Myocyte (in vitro differentiated cells): Measurements from ENCODE around the gene ADPRH. TPM values are rescaled to one million over a fixed set of nuclear protein-coding genes. Genes with fewer than 3 reads are reported as not detected.
"Not testable (repeated sequence)": the region's sequence is repeated elsewhere in the genome, so short reads cannot be mapped to it uniquely, and the experiment has no call there.

ENCODE experiments used
- DNase-seq: peaks from one replicate; pipeline ENCODE4 v3.0.0-alpha.2; 2012; ENCODE audit warnings: low read depth
- total RNA-seq: library from RNA; depleted of rRNA; stranded (reverse); fragments of >200 nt; gene quantifications from 2 replicates; pipeline ENCODE4 v1.2.3, GENCODE V29; 2014

Gene ADPRH
- total RNA-seq, 1 donor from 2014 or later = 20.1 TPM

DNA sequence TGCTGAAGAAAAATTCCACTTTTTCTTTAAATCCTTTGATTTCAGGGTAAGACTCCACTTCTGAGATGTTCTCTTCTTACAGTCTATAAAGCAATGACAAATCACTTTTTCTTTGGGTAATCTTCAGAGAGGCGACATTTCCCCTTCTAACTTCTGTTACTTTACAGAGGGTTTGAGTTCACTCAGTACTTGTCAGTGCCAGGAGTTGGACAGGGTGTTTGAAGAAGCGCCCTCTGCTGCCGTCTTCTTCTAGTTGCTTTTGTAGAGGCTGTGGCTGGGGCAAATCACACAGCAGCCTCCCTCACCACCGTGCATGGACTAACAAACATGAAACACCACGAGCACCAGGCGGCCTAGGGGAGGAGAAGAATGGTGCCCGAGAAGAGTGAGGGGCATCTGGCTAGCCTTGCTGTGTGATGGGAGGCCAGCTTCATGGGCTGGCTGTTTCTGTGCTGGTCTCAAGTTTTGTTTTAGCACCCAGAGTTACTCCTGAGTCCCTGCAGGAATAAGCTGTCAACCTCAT lies 19.8 kb upstream of the ADPRH start, which contains the start of gene CD80:
Gene CD80 (minus strand): TSS at position 174 of the 523 bp plus-strand sequence. CDS start 1,886 bp downstream, outside the sequence.
- peak; percentile 52 for DNase-seq

DNA sequence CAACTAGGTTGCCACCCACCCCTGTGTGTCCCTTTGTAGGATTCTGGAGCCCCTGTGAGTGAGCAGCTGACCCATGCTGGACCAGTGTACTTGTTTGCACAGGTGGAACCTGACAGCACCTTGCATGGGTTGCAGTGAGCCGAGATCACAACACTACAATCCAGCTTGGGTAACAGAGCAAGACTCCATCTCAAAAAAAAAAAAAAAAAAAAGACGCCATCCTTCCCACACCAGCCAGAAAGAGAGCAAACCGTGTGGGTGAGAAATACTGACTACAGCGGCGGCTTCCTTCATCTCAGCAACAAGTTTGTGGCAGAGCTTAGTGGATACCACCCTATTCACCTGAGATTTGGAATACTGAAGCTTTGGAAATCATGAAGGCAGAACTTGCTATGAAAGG lies 19.1 kb upstream of the ADPRH start:
- DNase-seq = no peak

DNA sequence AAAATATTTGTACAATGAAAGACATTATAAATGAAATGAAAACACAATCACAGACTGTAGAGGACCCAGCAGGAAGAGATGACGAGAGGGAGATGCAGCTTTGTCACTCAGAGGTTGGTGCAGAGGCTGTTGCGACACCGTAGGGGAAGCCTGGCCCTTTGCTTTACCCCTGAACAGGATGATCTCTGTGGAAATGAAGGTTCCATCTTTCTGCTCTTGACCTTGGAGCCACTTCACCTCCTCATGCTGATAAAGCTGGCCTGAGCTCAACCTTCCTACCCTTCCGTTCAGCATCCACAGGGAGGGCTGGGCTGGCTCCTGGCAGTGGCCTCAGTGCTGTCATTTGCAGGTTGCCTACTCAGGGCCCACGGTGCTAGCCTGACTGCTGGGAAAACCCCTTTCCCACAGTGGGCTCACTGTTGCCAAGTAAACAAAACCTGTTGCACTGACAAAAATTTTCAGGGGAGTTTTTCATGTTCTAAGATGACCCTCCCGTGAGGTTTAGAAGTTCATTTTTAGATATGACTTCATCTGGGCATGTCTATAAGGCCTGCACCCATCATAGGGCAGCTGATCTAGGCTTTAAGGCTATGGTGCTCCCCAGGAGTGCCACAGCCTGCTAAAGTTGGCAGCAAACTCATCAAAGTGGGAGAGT lies 16.9 kb upstream of the ADPRH start:
- DNase-seq = peak; percentile 11

DNA sequence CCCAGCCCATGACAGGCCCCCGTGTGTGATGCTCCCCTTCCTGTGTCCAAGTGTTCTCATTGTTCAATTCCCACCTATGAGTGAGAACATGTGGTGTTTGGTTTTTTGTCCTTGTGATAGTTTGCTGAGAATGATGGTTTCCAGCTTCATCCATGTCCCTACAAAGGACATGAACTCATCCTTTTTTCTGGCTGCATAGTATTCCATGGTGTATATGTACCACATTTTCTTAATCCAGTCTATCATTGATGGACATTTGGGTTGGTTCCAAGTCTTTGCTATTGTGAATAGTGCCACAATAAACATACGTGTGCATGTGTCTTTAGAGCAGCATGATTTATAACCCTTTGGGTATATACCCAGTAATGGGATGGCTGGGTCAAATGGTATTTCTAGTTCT lies 16.0 kb upstream of the ADPRH start:
- not testable (repeated sequence) for DNase-seq

DNA sequence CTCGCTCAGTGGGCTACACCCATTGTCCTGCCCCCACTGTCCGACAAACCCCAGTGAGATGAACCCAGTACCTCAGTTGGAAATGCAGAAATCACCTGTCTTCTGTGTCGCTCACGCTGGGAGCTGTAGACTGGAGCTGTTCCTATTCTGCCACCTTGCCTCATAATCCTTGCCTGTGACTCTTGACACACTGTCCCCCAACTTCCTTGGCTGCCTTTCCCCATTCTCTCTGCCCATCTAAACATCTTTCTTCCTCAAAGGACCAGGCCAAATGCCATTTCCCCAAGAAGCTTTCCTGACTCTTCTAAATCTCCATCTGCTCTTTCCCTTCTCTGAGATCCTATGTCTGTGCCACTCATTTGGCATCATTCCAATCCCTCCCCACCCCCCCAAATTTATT lies 10.1 kb upstream of the ADPRH start:
- no peak for DNase-seq

DNA sequence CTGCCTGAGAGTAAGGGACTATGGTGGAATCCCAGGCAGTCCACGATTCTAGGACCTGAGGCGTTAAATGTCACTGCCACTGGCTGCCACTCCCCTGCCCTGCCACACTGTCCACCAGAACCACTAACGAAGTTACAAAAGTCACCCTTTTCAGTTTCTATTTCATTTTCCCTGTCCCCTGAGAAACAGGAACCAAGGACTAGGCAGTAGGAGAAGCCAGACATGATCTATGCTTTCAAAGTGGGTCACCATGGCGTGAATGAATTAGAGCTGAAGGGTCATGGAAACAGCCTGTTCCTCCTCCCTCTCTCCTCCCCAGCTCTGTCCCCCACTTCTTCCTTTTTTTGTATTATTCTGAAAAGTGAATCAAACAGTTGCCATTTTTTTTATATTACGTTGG lies 9.1 kb upstream of the ADPRH start:
- DNase-seq = no peak

DNA sequence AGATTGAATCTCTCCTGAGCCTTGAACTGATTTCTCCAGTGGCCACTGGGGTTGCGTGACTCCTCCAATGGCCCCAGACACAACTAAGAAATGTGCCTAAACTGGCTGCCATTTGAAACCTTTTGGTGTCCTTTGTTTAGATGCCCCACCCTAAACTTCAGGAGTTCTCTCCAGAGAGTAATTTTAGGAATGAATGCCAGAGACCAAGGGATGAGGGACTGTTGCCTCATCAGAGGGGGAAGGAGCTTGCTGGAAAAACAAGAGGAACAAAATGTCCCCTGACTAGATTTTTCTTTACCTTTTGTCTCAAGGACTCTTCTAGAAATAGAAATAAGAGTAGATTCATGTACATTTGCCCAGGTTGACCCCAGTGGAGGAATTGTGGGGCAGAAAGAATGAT lies 8.1 kb upstream of the ADPRH start:
- DNase-seq = peak; percentile 40

DNA sequence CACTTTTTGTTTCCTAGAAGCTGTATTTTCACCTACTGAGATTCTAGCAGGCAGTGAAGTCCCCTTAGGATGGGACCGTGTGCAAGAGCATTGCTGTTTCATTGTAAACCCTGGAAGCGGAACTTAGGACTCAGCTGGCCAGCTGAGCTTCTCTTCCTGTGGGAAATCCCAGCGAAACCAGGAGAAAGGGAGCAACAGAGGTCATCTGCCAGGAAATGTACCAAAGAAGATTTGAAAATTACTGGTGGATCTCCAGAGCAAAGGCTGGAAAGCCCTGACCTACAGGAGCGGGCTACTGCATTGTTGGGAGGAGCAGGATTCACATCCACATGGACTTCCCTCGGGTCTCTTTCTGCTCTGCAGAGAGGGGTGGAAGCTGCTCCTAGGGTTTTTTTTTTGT lies 7.6 kb upstream of the ADPRH start:
- no peak for DNase-seq

DNA sequence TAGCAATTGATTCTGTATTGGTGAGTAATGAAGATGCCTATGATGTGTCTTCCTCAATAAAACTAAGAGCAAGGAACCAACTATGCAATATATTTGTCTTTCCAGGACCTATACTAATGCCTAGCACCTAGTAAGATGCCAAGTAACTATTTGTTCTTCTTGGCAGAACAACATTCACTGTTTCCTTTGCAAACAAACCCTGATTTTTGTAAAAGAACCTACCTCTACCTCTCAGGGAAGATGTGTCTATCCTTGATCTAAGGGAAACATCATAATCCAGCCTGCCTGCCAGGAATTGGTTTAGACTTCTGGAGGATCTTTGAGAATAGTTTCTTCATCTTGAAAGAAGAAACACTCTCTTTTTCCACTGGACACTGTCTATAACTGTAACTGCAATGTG lies 3.8 kb upstream of the ADPRH start:
- DNase-seq = no peak

DNA sequence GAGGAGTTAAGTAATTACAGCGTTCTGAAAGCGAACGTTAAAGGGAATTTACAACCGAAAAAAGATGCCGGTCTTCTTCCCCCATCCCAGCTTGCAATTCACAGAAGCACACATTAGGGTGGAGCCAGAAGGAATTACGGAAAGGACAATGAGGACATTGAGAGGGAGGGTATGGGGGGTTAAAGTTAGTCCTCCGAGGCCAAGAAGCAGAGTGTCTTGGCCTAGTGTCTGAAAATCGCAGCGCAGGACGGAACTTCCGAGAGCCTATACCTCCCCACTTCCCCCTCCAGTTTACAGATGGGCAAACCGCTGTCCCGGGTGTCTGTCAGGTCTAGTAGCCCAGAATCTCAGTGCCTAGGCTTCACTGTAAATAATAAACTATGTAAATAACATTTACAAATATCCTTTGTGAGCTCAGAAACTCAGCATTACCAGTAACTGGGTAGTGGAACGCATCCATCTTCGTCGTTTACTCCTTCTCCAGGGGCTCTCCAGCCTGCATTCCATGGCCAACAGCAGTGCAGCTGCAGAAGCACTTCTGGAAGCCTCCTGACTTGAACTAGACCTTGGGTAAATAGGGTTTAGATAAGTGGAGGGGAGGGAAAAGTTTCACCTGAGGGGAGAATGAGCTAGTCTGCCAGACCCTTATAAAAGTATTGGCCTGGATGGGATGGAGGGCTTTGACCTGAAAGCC lies 922 bp downstream of the ADPRH start:
- DNase-seq = peak; percentile 66

DNA sequence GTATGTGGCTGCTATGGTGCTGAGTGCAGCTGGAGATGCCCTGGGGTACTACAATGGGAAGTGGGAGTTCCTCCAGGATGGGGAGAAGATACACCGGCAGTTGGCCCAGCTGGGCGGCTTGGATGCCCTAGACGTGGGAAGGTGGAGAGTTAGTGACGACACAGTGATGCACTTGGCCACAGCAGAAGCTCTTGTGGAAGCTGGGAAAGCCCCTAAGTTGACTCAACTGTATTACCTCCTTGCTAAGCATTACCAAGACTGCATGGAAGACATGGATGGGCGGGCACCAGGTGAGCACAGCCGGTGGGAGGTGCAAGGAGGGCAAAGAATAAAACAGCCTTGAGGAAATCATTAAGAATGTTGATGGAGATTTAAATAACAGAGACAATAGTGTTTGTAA lies 2.9 kb downstream of the ADPRH start:
- no peak for DNase-seq

DNA sequence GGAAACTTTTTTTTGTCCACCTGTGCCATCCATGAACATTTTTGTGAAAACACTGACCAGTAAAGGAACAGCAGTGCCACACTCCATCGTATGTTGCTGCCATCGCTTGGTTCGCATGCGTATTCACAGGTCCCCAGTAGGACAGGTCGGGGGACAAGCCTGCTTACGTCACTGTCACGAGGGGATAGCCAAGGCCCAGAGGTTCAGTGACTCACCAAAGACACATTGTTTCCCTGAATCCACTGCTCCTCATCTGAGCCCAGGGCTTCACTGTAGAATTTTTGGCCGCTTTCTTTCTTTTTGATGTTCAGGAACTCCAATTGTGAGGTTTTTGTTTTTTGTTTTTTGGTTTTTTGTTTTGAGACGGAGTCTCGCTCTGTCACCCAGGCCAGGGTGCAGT lies 5.9 kb downstream of the ADPRH start:
- no peak for DNase-seq

DNA sequence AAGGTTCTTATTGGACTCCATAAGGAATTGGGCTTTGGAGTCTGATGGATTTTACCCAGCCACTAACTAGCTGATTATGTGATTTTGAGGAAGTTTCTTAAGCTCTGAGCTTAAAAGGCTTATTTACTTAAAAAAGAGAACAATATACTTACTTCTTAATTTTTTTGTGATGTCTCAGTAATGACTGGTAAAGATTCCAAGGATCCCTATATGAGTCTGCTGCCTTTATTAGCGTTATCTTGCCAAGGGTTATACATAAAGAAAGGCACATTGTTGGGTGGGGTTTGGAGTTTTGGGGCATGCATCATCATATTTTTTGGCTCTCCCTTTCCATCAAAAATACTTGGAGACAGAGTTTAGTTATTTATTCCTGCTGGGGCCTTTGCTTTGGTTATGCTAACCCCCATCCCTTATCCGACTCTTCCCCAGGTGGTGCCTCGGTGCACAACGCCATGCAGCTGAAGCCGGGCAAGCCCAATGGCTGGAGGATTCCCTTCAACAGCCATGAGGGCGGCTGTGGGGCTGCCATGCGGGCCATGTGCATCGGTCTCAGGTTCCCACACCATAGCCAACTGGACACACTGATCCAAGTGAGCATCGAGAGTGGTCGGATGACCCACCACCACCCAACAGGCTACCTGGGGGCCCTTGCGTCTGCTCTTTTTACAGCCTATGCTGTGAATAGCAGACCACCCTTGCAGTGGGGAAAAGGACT lies 6.7 kb downstream of the ADPRH start:
- DNase-seq = no peak

DNA sequence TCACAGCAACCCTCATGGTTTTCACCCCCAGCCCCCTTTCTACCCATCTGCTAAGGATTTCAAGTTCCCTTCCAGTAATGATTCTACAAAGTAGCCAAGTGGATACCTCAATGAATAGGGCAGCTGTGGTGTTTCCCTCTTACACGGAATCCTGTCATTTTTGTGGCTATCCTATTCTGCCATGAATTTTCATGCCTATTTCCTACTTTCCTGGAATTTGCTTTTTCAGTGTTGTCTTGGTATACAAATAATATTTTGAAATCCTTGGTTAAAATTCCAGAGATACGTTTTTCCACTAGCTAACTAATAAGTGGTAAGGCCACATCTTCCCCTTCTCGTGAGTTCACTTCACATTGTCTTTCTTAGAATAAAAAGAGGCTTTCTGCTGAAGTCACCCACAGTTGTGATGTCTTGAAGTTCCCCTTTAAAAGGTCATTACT lies 7.5 kb downstream of the ADPRH start:
- DNase-seq = peak; percentile 45

DNA sequence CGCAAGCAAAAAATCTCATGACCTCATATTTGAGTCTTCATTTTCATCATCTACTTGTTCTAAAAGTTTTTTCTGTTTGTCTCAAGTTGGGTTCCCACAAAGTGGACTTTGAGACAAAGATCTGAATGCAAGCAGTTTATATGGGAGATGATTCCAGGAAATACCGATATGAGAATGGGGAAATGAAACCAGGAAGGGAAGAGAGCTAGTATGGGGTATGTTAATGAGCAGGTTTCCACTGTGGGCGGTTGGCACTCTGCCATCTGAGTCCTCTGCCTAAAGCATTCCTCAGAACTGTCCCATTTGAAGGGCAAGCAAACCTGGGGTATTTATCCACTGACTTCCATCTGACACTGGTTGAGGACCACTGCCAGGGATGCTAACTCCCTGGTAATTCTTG lies 8.8 kb downstream of the ADPRH start:
- no peak for DNase-seq

DNA sequence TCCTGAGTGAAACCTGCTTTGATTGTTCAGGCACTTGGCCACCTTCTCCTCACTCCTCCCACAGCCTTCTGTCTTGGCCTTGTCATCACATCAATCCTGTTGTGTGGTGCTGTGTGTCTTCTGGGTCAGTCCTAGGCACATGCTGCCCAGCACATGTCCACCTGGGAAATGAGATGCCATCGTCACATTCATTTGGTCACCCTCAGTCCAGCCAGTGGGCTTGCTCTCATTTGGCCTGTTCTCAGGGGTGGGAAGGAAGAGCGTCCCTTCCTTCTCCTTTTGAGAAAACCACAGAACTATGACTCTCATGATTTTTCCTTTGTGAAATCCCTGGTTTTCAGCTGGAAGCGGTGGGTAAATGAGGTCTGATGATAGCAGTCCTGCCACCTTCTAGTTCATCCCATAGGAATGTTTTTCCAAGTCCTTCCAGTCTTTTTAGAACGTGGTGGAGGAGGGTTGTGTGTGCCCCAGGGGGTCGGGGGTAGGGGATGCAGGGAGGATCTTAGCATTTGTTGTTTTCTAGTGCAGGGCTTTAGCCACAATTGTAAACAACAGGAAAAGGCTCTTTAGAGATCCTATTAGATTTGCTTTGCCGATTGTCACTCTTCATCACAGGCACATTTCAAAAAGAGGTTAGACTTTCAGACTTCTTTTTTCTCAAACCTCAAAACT lies 9.9 kb downstream of the ADPRH start:
- DNase-seq = no peak

DNA sequence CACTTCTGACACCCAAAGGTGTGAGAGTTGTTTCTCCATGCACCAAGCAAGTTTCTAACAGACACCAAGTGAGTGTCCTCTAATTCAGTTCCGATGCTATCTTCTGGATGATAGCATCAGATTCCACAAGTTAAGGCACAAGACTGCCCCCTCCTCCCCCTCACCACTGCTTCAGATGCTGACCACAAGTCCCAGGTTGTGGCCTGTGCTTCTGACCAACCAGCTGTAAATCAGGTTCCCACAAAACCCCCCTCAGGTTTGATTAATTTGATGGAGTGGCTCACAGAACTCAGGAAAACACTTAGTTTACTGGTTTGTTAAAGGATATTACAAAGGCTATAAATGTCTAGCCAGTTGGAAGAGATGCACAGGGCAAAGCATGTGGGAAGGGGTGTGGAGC lies 11.4 kb downstream of the ADPRH start:
- no peak for DNase-seq

DNA sequence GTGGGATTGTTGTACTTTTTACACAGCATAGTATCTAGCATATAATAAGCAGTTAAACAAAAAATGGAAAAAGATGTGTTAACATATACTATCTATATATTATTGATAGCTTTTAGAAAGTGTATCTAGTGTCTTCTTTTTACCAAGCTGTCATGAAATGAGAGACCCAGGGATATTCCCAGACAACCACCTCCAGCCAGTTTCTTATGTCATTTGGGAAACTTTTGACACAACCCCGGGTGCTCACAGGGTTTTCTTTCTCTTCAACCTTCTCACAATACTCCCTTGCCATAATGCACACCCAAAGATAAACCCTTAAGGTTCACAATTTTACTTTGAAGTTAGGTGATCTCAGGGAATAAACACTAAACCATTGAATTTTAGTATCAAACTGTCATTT lies 13.6 kb downstream of the ADPRH start:
- DNase-seq = no peak

DNA sequence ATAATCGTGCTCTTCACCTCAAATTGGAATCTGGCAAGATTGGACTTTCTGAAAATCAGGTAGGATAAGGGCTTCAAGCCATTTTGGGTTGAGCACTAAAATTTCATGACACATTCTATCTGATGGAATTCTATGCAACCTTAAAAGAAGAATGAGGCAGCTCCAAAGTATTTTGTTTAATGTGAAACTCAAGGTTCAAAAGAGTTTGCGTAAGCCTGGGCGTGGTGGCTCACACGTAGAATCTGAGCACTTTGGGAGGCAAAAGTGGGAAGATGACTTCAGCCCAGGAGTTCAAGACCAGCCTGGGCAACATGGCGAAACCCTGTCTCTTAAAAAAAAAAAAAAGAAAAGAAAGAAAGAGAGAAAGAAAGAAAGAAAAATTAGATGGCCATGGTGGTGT lies 14.8 kb downstream of the ADPRH start:
- DNase-seq = no peak

DNA sequence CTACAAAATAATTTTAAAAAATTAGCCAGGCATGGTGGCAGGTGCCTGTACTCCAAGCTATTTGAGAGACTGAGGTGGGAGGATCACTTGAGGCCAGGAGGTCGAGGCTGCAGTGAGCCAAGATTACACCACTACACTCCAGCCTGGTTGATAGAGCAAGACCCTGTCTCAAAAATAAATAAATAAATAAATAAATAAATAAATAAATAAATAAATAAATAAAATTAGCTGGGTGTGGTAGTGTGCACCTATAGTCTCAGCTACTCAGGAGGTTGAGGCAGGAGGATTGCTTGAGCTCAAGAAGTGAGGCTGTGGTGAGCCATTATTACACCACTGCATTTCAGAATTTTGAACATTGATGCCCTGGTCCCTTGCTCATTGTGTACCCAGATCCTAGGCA lies 15.6 kb downstream of the ADPRH start:
- not testable (repeated sequence) for DNase-seq

DNA sequence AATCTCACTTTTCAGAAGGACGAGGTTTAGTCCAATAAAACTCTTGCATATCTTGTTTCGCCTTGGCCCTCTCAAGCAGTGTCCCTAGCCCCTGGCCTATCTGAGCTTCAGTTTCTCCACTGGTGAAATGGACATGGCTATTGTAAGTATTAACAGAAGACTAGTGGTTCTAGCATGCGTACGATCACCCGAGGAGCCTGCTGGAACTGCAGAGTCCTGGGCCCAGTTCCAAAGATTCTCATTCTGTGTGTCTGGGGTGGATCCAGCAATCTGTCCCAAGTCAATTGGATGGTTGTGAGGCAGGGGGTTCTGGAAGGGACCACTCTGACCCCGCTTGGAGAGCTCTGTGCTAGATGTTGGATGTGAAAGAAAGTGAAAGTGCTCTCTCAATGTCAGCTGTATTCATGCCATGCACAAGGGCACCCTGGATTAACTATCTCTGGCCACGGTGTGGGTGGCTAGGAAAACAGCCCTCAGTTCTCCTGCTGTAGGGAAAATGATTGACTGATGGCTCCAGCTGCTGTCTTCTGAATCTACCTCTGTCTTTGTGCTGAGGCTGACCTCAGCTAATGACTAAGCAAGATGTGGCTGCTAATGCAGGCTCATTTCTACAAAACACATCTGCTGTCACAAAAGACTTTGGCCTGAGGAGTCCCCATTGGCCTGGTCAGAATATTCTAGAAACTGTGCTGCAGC lies 16.5 kb downstream of the ADPRH start:
- DNase-seq = peak; percentile 98
